ENCODE results near the gene ITGB6.

ITGB6 gene

GRCh38 chr2:160226367-160226766 is 26.3 kb upstream of the ITGB6 start:
- no peak for TF ChIP-seq ZNF274 (IDR thresholded peaks at IDR 0.05; ENCODE audit: low read depth, low read length)
- H3K4me3 ChIP-seq (ENCODE audit: low read length) = no peak overlapping the region

DNA sequence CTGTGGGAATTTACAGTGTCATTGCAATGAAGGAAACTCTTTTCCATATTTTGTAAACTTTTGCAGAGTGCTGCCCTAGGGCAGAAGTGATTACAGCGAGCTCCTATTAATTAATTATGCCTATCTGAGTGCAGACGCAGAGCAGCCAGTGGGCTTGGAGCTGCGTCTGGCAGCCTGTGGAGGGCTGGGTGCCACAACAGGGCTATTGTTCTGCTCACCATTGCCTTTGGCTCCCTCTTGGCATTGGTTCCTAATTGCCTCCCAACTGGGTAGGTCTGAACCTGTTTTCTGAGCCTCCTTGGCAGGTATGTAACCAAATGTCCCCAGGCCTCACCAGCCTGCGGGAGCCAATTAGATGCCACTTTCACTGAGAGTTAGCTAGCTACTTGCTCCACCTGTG is 25.6 kb upstream of the ITGB6 start:
- no peak for TF ChIP-seq ZNF274 (IDR thresholded peaks at IDR 0.05; ENCODE audit: low read depth, low read length)
- H3K4me3 ChIP-seq (ENCODE audit: low read length) = no peak overlapping the region

- H3K4me3 ChIP-seq (ENCODE audit: low read length) = no peak overlapping the region
- no peak for TF ChIP-seq ZNF274 (IDR thresholded peaks at IDR 0.05; ENCODE audit: low read depth, low read length)
Measured at GRCh38 chr2:160224507-160224906, 24.4 kb upstream of the ITGB6 start.

- no peak overlapping the region for H3K4me3 ChIP-seq (ENCODE audit: low read length)
- TF ChIP-seq ZNF274 (IDR thresholded peaks at IDR 0.05; ENCODE audit: low read depth, low read length) = no peak
Measured at GRCh38 chr2:160224060-160224459, 24.0 kb upstream of the ITGB6 start.

DNA sequence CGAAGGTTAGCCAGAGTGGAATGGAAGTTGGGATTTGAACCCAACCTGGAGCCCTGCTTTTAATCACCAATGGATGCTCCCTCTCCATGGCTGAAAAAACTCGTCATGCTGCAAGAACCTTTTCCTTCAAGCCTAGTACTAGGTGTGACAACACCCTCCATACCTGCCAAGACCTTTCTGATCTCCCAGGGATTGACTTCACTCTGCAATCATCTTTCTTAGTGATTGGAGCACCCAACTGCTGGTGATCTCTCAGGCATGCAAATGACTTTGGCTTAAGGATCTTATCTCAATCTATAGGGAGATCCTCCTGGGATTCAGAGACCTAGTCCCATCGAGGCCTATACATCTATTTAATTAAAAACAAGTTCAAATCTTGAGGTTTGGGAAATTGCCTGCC is 23.5 kb upstream of the ITGB6 start:
- TF ChIP-seq ZNF274 (IDR thresholded peaks at IDR 0.05; ENCODE audit: low read depth, low read length) = no peak
- H3K4me3 ChIP-seq (ENCODE audit: low read length) = no peak overlapping the region

DNA sequence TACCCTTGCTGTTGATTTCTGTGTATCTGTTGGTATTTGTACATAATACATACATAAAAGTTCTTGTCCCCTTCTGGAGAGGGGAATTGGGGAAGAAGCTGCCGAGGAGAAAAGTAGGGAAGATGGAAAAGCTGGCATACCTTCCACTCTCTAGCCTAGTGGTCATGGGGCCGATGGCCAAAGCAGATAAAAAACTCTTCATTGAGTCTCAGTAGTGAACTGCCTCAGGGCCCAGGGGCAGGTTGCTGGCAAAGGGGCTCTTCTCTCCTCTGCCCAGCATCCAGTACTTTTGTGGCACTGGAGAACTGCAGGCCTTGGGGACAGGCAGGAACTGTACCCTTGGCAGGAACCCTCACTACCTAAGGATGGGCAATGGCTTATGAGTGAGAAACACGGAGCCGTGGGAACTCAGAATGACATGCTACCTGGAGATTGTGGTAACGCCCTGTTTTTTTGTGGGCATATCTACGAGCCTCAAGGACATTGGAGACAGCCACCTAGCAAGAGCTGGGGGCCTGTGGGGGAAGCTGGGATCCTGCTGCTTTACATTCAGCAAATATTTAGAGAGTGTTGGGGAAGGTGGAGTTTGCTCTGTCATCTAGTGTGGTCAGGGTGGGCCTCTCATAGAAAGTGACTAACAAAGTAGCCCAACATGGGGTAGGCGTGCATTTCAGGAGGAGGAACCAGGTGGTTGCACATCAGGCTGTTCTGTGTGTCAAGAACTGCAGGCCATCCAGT is 22.6 kb upstream of the ITGB6 start:
- no peak overlapping the region for H3K4me3 ChIP-seq (ENCODE audit: low read length)
- no peak for TF ChIP-seq ZNF274 (IDR thresholded peaks at IDR 0.05; ENCODE audit: low read depth, low read length)

- TF ChIP-seq ZNF274 (IDR thresholded peaks at IDR 0.05; ENCODE audit: low read depth, low read length) = no peak
Measured at GRCh38 chr2:160221391-160222276, 21.6 kb upstream of the ITGB6 start.

DNA sequence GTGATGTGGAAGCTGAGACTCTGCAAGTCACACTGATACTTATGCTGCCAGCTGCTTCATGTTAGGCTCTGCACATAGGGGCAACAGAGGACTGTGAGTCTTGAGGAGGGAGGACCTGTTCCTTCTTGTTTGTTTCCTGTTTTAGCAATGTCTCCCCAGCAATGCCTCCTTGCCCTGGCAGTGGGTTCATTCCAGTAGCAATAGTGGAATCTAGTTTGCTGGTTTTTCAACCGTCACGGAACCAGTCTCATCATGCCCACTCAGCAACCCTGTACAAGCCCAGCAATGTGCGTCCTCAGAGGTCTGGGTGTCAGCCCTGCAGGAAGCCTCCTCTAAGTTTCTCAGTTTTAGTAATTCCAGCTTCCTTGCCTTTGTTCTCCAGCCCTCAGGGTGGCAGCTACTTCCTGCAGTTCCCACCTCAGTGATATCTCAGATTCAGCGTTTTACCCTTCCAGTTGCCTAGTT is 20.5 kb upstream of the ITGB6 start:
- H3K4me3 ChIP-seq (ENCODE audit: low read length) = no peak overlapping the region

More at GRCh38 chr2:160221391-160222276, 21.6 kb upstream of the ITGB6 start:
- H3K4me3 ChIP-seq (ENCODE audit: low read length) = no peak overlapping the region

DNA sequence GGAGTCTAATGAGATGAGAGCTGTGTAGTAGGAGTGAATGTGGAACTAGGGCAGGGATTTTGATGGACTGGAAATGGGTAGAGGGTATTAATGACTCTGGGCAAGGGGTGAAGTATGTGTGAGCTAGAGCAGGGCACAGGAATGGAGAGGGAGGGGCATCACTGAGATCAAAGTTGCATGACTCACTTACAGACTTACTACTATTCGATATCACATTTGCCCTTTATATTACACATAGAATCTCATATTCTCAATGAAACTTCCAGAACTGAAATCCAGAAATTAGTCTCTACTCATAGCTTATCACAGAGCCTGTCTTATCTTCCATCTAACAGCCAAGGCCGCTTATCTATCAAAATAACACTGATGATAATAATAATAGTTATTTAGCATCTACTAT is 20.0 kb upstream of the ITGB6 start:
- H3K4me3 ChIP-seq (ENCODE audit: low read length) = no peak overlapping the region
- no peak for TF ChIP-seq ZNF274 (IDR thresholded peaks at IDR 0.05; ENCODE audit: low read depth, low read length)

More for the DNA sequence above, 20.5 kb upstream of the ITGB6 start:
- no peak for TF ChIP-seq ZNF274 (IDR thresholded peaks at IDR 0.05; ENCODE audit: low read depth, low read length)

DNA sequence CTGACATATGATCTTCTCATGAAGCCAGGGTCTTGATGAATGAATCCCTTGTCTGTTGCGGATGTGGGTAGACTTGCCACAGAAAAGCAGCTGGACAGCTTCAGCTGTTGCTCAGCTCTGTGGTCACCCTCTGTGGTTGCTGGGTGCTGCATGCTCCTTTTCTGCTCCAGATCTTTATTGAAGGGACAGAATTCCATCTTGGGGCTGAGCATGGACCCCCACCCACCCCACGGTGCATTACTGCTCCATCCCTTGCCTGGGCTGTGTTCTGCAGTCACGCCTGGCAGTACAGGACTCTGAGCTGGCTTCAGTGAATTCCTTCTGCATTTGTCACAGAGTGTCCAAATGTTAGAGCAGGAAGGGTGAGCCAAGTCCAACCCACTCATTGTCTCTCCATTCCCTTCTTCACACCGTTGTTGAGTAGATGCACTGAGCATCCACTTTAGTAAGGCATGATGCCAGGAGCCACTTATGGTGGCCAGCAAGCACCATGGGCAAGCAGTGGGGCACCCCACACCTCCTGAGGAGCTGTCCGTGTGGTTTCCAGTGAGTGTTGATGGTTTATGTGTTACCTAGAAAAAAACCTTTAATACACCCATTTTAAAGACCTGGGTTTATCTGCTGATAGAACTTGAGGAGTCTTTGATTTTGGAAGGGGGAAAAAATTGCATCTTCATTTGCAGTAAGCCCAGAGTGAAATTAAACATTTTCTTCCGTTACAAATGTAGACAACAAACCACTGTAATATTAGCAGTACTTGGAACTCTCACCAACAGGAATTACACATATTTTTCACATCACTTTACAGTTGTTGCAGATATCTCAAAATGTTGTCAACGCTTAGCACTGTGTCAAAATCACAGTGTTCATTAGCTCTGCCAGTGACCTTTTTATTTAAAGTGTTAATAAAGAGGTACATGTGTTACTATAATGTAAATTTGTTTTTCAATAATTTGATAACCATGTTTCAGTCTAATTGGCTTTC is 14.7 kb upstream of the ITGB6 start:
- no peak for TF ChIP-seq ZNF274 (IDR thresholded peaks at IDR 0.05; ENCODE audit: low read depth, low read length)
- H3K4me3 ChIP-seq (ENCODE audit: low read length) = no peak overlapping the region

DNA sequence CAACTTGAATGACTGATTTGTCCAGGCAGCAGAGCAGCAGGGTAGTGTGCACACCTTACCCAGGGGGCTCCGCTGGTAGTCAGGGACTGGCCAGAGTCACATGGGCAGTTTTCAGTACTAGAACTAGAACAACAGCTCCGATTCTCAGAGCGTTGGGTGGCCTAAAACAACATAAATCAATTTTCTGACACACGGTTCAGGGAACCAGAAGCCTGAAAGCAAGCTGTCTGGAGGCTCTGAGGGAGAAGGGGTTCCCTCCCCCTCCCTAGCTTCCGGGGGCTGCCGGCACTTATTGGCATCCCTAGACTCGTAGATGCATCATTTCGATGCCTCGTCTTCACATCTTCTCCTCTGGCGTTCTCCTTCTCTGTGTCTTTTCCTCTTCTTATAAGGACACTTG is 13.4 kb upstream of the ITGB6 start:
- no peak overlapping the region for H3K4me3 ChIP-seq (ENCODE audit: low read length)
- no peak for TF ChIP-seq ZNF274 (IDR thresholded peaks at IDR 0.05; ENCODE audit: low read depth, low read length)

GRCh38 chr2:160210599-160211138 is 10.6 kb upstream of the ITGB6 start:
- TF ChIP-seq ZNF274 (IDR thresholded peaks at IDR 0.05; ENCODE audit: low read depth, low read length) = no peak
- no peak overlapping the region for H3K4me3 ChIP-seq (ENCODE audit: low read length)

- TF ChIP-seq ZNF274 (IDR thresholded peaks at IDR 0.05; ENCODE audit: low read depth, low read length) = no peak
- H3K4me3 ChIP-seq (ENCODE audit: low read length) = no peak overlapping the region
Measured at GRCh38 chr2:160209516-160209856, 9.4 kb upstream of the ITGB6 start.

Data from GM08714 (cell line).